Measurements from ENCODE around the gene SERPINE2.

DNA sequence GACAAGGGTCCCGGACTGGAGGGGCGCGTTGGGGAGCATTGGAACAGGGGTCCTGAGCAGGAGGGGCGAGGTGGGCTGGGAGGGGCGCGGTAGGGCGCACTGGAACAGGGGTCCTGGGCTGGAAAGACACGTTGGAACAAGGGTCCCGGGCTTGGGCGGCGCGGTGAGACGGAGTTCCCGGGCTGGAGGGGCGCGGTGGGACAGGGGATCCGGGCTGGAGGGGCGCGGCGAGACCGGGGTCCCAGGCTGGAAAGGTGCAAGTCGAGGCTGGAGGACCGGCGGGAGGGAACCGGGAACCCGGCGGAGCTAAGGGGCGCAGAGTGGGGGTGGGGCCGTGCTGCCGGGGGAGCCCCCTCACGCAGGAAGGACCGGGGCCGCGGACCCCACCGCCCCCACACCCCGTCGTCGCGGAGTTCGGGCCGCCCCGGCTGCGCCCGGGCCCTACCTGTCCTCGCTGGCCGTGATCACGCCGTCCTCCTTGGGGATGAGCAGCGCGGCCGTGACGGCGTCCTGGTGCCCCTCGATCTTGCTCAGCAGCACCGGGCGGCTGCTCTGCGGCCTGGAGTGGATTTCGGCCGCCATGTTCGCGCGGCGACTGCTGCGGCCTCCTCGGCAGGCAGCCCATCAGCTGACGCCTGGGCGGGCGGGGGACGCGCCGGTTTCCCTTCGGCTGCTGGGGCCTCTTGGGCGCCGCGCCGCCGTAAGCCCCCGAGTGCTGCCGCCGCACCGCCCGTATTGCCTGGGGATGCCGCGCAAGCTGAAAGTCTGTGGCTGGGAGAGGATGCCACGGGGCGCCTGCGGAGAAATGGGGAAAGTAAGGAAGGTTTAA is 94.2 kb downstream of the SERPINE2 start, which contains the start of gene WDFY1:
- peak; percentile 82 for TF ChIP-seq POLR2A (IDR thresholded peaks at IDR 0.05; ENCODE audit: low read depth, low read length)
- peak; percentile 47; the same call in 1 of the 2 replicates for TF ChIP-seq POLR2AphosphoS5 (IDR thresholded peaks at IDR 0.05; ENCODE audit: low read depth, low read length)
